ENCODE data around the gene UBR3.

- TF ChIP-seq CTCF (conservative IDR thresholded peaks at IDR 0.05 in 1 of 2, IDR thresholded peaks at IDR 0.05 in 1 of 2; ENCODE audit: extremely low read depth in 1 of 2, insufficient read depth in 1 of 2, low read depth in 1 of 2, low read length in 2 of 2) = no peak
- no peak for TF ChIP-seq EZH2 (IDR thresholded peaks at IDR 0.05; ENCODE audit: borderline replicate concordance, low read length)
Observed at GRCh38 chr2:170009209-170009608, 182.0 kb downstream of the UBR3 start.

Data from mammary epithelial cell (primary cell).